Kidney (tissue), 14 donors: ENCODE results near the gene GIT1. TPM values are rescaled to one million over a fixed set of nuclear protein-coding genes. Genes with fewer than 3 reads are reported as not detected.
A peak's percentile ranks its signal among the peaks of the same experiment; 100 is the strongest.

Experiments used
- DNase-seq, 5 donors: peaks; one replicate each; pipeline ENCODE4 v3.0.0-alpha.2; 2013 to 2020
- FAIRE-seq: peaks from 2 replicates; lab custom pipeline; 2012; peaks lifted over from hg19 to GRCh38; lab: Jason Lieb, UNC
- H3K27ac ChIP-seq, 2 donors: one replicate each; pipeline ENCODE4 v1.7.0; 2013; ENCODE audit warnings: low read depth in 2 of 2, low read length in 2 of 2, inconsistent platforms in 1 of 2
- H3K27me3 ChIP-seq: one replicate; pipeline ENCODE4 v1.7.1; 2013; ENCODE audit warnings: low read length, inconsistent platforms; ENCODE audit not compliant: control insufficient read depth, insufficient read depth
- H3K36me3 ChIP-seq, 3 donors: one replicate each; pipeline versions ENCODE4 v1.7.0 to v1.7.1; 2013; ENCODE audit warnings: low read length in 3 of 3, control low read depth in 1 of 3, inconsistent platforms in 1 of 3; ENCODE audit not compliant: insufficient read depth in 3 of 3, control insufficient read depth in 2 of 3
- H3K4me1 ChIP-seq, 3 donors: one replicate each; pipeline versions ENCODE4 v1.7.0 to v1.7.1; 2013; ENCODE audit warnings: low read length in 3 of 3, inconsistent platforms in 1 of 3, low read depth in 1 of 3; ENCODE audit not compliant: control insufficient read depth in 2 of 3, insufficient read depth in 2 of 3
- H3K4me3 ChIP-seq, 3 donors: one replicate each; pipeline versions ENCODE4 v1.7.0 to v1.8.1; 2013; ENCODE audit warnings: low read length in 3 of 3, control low read depth in 1 of 3, inconsistent platforms in 1 of 3
- H3K9ac ChIP-seq, 3 donors: one replicate each; pipeline versions ENCODE4 v1.7.0 to v1.7.1; 2013; ENCODE audit warnings: low read length in 3 of 3, control low read depth in 1 of 3, inconsistent platforms in 1 of 3
- H3K9me3 ChIP-seq, 3 donors: one replicate each; pipeline versions ENCODE4 v1.7.0 to v1.7.1; 2013; ENCODE audit warnings: low read length in 3 of 3, control low read depth in 1 of 3, inconsistent platforms in 1 of 3; ENCODE audit not compliant: control insufficient read depth in 2 of 3, insufficient read depth in 1 of 3
- intact Hi-C: fragments of 100-400 bp; cut with DNase I; formaldehyde crosslinking; loops from one replicate; pipeline ENCODE4 v1.11.1; 2022
- polyA plus RNA-seq: library from polyadenylated mRNA; stranded (reverse); fragments of 350-450 nt; fragmentation: Illumina TruSeq; extraction: RNeasy Lipid Tissue Mini Kit (QIAGEN cat#74804); gene quantifications from one replicate; pipeline ENCODE4 v1.2.3, GENCODE V29; 2014; ENCODE audit warnings: low read depth, low replicate concordance; ENCODE audit not compliant: insufficient read depth
- total RNA-seq: library from RNA; stranded (reverse); fragmentation: NEBNext Ultra II Directional; extraction: Animal tissue kit (Norgen Biotek cat#: 25700); gene quantifications from one replicate; pipeline ENCODE4 v1.2.1, GENCODE V29; 2021
- TF ChIP-seq, protein P1 (sequence below): IDR thresholded peaks from 3 replicates; pipeline ENCODE4 v1.5.1; 2012; ENCODE audit warnings: mild to moderate bottlenecking, moderate library complexity, borderline replicate concordance; ENCODE audit not compliant: insufficient read depth; ENCODE audit errors: extremely low read depth
- donor health status: control.
- donor health status: control.
- donor health status: control.
- donor health status: control.
- donor health status: control.
- donor health status: DM: yes; HTN: yes; CAD: no.
- donor health status: Normal renal cell carcinoma (clear cell type).

Gene GIT1
- total and polyA plus RNA-seq, 2 donors from 2014 or later = 21.4 to 41.9 TPM

DNA sequence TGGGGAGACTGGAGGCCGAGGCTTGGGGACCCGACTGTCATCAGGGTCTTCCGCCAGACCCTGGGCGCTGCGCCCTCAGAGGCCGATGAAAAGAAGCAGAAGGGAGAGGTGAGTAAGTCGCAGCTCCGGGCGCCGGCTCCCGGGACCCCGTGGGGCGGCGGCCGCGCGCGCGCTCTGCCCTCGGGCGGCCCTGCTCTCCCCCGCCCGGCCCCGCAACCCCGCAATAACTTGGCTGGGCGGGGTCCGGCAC lies 22.2 kb downstream of the GIT1 start:
- FAIRE-seq (no peak), DNase-seq (peak in 1 of 5 donors; percentile 34)
- TF ChIP-seq, protein P1, sequence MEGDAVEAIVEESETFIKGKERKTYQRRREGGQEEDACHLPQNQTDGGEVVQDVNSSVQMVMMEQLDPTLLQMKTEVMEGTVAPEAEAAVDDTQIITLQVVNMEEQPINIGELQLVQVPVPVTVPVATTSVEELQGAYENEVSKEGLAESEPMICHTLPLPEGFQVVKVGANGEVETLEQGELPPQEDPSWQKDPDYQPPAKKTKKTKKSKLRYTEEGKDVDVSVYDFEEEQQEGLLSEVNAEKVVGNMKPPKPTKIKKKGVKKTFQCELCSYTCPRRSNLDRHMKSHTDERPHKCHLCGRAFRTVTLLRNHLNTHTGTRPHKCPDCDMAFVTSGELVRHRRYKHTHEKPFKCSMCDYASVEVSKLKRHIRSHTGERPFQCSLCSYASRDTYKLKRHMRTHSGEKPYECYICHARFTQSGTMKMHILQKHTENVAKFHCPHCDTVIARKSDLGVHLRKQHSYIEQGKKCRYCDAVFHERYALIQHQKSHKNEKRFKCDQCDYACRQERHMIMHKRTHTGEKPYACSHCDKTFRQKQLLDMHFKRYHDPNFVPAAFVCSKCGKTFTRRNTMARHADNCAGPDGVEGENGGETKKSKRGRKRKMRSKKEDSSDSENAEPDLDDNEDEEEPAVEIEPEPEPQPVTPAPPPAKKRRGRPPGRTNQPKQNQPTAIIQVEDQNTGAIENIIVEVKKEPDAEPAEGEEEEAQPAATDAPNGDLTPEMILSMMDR = no peak
- no peaks in the 10 kb centered on the region for H3K36me3 ChIP-seq
- H3K9ac ChIP-seq = peak overlapping the region in 1 of 3 donors; percentile 73
- peak overlapping the region; percentile 18 to 81 (median 30) for H3K4me3 ChIP-seq
- peaks cover 0 to 17% (median 11%) of the 10 kb centered on the region in 3 donors for H3K4me1 ChIP-seq
- H3K27me3 ChIP-seq = no peaks in the 10 kb centered on the region
- intact Hi-C loops = no loop called here
- H3K27ac ChIP-seq = peak overlapping the region; percentile 87 to 91
- H3K9me3 ChIP-seq = no peaks in the 10 kb centered on the region

DNA sequence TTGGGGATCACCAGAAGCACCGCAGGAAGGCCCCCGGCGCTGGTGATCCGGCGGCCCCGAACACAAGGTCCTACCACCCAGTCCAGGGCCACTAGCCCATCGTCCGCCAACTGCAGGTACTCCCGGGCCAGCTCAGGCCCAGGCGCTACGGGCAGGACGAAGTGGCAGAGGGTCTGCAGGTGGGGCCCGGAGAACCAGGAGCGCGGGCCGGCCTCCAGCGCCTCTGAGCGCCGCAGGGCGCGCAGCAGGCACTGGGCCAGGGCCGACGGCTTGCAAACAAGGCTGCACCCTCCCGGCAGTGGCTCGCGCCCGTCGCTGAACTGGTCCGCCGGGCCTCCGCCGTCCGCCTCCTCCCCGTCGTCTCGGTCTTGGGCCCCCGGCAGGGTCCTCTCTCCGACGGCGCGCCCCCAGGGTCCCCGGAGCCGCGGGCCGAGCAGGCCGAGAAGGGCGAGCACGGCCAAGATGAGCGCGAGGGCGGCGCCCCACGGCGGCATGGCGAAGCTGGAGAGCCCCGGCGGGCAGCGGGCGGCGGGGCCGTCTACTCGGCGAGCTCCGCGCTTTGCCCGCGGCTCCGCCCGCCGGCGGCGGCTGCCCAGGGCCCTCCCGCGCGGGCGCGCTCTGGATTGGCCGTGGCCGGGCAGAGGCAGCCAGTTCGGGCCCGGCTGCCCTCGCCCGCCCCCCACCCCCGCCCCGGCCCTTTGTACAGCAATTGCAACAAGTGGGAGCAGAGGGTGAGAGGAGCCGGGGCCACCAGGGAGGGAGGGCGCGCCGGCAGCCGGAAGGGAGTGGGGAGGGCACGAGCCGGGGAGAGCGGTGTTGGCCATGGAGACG lies 22.8 kb downstream of the GIT1 start, which contains the start of gene ABHD15:
Gene ABHD15, minus strand, starts transcription at position 565 of the 831 bp plus-strand sequence. Its CDS starts 71 bp downstream, at position 494.
- intact Hi-C loops = no loop called here
- Histone ChIP-seq H3K27ac (peak within 1 kb of the TSS; percentile 87 to 91), H3K4me3 (peak within 1 kb of the TSS; percentile 34 to 86 (median 81)), H3K9me3 (no peaks in the 10 kb centered on the region), H3K27me3 (no peaks in the 10 kb centered on the region), H3K9ac (peak within 1 kb of the TSS in 2 of 3 donors; percentile 63 to 75), H3K4me1 (peaks cover 0 to 22% (median 11%) of the 10 kb centered on the region in 3 donors), H3K36me3 (peaks cover 0 to 3% (median 2%) of the 10 kb centered on the region in 3 donors)
- DNase-seq (peak; percentile 69 to 90 (median 77)), FAIRE-seq (no peak)
- TF ChIP-seq, protein P1 = no peak

- H3K9ac ChIP-seq = peak overlapping the region in 1 of 3 donors; percentile 65
- intact Hi-C loops = no loop called here
- peak; percentile 25 to 86 (median 49) for DNase-seq
- H3K9me3 ChIP-seq = no peaks in the 10 kb centered on the region
- H3K4me1 ChIP-seq = peaks cover 0 to 22% (median 11%) of the 10 kb centered on the region in 3 donors
- FAIRE-seq = no peak
- TF ChIP-seq, protein P1 = no peak
- H3K27me3 ChIP-seq = no peaks in the 10 kb centered on the region
- peaks cover 0 to 5% (median 4%) of the 10 kb centered on the region in 3 donors for H3K36me3 ChIP-seq
- H3K4me3 ChIP-seq = peak overlapping the region in 2 of 3 donors; percentile 2 to 66
- peak overlapping the region; percentile 54 to 63 for H3K27ac ChIP-seq
Measured at GRCh38 chr17:29565643-29566472, 23.6 kb downstream of the GIT1 start.
